BLaER1 (cell line): ENCODE data around the gene CD59.
"Not testable (repeated sequence)": the region's sequence is repeated elsewhere in the genome, so short reads cannot be mapped to it uniquely, and the experiment has no call there.

ENCODE experiments used
- H3K27ac ChIP-seq: shearing (Covaris generic); formaldehyde crosslinking; 2 replicates; pipeline ENCODE4 v1.8.1; 2022
- H3K27me3 ChIP-seq: shearing (Covaris generic); formaldehyde crosslinking; 2 replicates; pipeline ENCODE4 v1.8.1; 2022
- H3K36me3 ChIP-seq: shearing (Covaris generic); formaldehyde crosslinking; 2 replicates; pipeline ENCODE4 v1.8.1; 2022
- H3K4me1 ChIP-seq: shearing (Covaris generic); formaldehyde crosslinking; 2 replicates; pipeline ENCODE4 v1.8.1; 2022
- H3K4me2 ChIP-seq: shearing (Covaris generic); formaldehyde crosslinking; 2 replicates; pipeline ENCODE4 v1.8.1; 2022
- H3K4me3 ChIP-seq: shearing (Covaris generic); formaldehyde crosslinking; 2 replicates; pipeline ENCODE4 v1.8.1; 2022
- H3K9ac ChIP-seq: shearing (Covaris generic); formaldehyde crosslinking; 2 replicates; pipeline ENCODE4 v1.8.1; 2022
- H3K9me3 ChIP-seq: shearing (Covaris generic); formaldehyde crosslinking; 2 replicates; pipeline ENCODE4 v1.8.1; 2022
- H4K20me1 ChIP-seq: shearing (Covaris generic); formaldehyde crosslinking; 2 replicates; pipeline ENCODE4 v1.8.1; 2022
- Cebpa-rat ChIP-seq: shearing (Covaris generic); IDR thresholded peaks from 2 replicates; pipeline ENCODE4 v1.8.1; 2022

The CD59 gene

GRCh38 chr11:33718440-33718839, 17.8 kb downstream of the CD59 start:
- H3K4me3 ChIP-seq = no peak overlapping the region
- no peaks in the 10 kb centered on the region for H3K27me3 ChIP-seq
- peaks cover 9% of the 10 kb centered on the region for H3K4me1 ChIP-seq
- H3K4me2 ChIP-seq = no peak overlapping the region
- peaks cover 89% of the 10 kb centered on the region for H3K36me3 ChIP-seq
- no peaks in the 10 kb centered on the region for H3K9me3 ChIP-seq
- H4K20me1 ChIP-seq = peaks cover 63% of the 10 kb centered on the region
- TF ChIP-seq Cebpa-rat = no peak
- no peak overlapping the region for H3K27ac ChIP-seq
- no peak overlapping the region for H3K9ac ChIP-seq

GRCh38 chr11:33716243-33716642, 20.0 kb downstream of the CD59 start:
- no peaks in the 10 kb centered on the region for H3K4me1 ChIP-seq
- H3K4me3 ChIP-seq = no peak overlapping the region
- peaks cover 88% of the 10 kb centered on the region for H3K36me3 ChIP-seq
- H3K27me3 ChIP-seq = no peaks in the 10 kb centered on the region
- no peaks in the 10 kb centered on the region for H3K9me3 ChIP-seq
- no peak for TF ChIP-seq Cebpa-rat
- H3K4me2 ChIP-seq = no peak overlapping the region
- no peak overlapping the region for H3K9ac ChIP-seq
- peaks cover 49% of the 10 kb centered on the region for H4K20me1 ChIP-seq
- no peak overlapping the region for H3K27ac ChIP-seq

GRCh38 chr11:33713856-33714398, 22.3 kb downstream of the CD59 start:
- Histone ChIP-seq H4K20me1 (peaks cover 38% of the 10 kb centered on the region), H3K4me2 (no peak overlapping the region), H3K4me3 (no peak overlapping the region), H3K9ac (no peak overlapping the region), H3K4me1 (no peaks in the 10 kb centered on the region), H3K9me3 (no peaks in the 10 kb centered on the region), H3K27ac (no peak overlapping the region), H3K36me3 (peaks cover 84% of the 10 kb centered on the region), H3K27me3 (no peaks in the 10 kb centered on the region)
- TF ChIP-seq Cebpa-rat = no peak

- TF ChIP-seq Cebpa-rat = no peak
Measured at GRCh38 chr11:33713151-33713855, 22.9 kb downstream of the CD59 start.

GRCh38 chr11:33712436-33712835, 23.8 kb downstream of the CD59 start:
- H3K36me3 ChIP-seq = peaks cover 84% of the 10 kb centered on the region
- H3K9me3 ChIP-seq = no peaks in the 10 kb centered on the region
- TF ChIP-seq Cebpa-rat = no peak
- no peaks in the 10 kb centered on the region for H3K4me1 ChIP-seq
- peaks cover 24% of the 10 kb centered on the region for H4K20me1 ChIP-seq
- no peak overlapping the region for H3K9ac ChIP-seq
- no peaks in the 10 kb centered on the region for H3K27me3 ChIP-seq
- H3K4me2 ChIP-seq = no peak overlapping the region
- H3K27ac ChIP-seq = no peak overlapping the region
- H3K4me3 ChIP-seq = no peak overlapping the region

More at GRCh38 chr11:33713151-33713855, 22.9 kb downstream of the CD59 start:
- Histone ChIP-seq H3K9ac (no peak overlapping the region), H4K20me1 (peaks cover 33% of the 10 kb centered on the region), H3K27ac (no peak overlapping the region), H3K27me3 (no peaks in the 10 kb centered on the region), H3K4me3 (no peak overlapping the region), H3K36me3 (peaks cover 83% of the 10 kb centered on the region), H3K4me1 (no peaks in the 10 kb centered on the region), H3K9me3 (no peaks in the 10 kb centered on the region), H3K4me2 (no peak overlapping the region)

GRCh38 chr11:33709466-33709865, 26.8 kb downstream of the CD59 start:
- no peaks in the 10 kb centered on the region for H3K4me1 ChIP-seq
- H3K27me3 ChIP-seq = no peaks in the 10 kb centered on the region
- H3K4me2 ChIP-seq = no peak overlapping the region
- H3K4me3 ChIP-seq = no peak overlapping the region
- no peak overlapping the region for H3K9ac ChIP-seq
- H3K9me3 ChIP-seq = no peaks in the 10 kb centered on the region
- peaks cover 83% of the 10 kb centered on the region for H3K36me3 ChIP-seq
- 0 out of 2 replicates have a peak, but pooled peaks cover 13% of the 10 kb centered on the region for H4K20me1 ChIP-seq
- TF ChIP-seq Cebpa-rat = no peak
- no peak overlapping the region for H3K27ac ChIP-seq

GRCh38 chr11:33708985-33709384, 27.2 kb downstream of the CD59 start:
- H3K36me3 ChIP-seq = peaks cover 84% of the 10 kb centered on the region
- H3K27ac ChIP-seq = no peak overlapping the region
- no peak overlapping the region for H3K4me3 ChIP-seq
- H3K4me1 ChIP-seq = no peaks in the 10 kb centered on the region
- no peak overlapping the region for H3K4me2 ChIP-seq
- H3K27me3 ChIP-seq = no peaks in the 10 kb centered on the region
- H3K9ac ChIP-seq = no peak overlapping the region
- H3K9me3 ChIP-seq = no peaks in the 10 kb centered on the region
- TF ChIP-seq Cebpa-rat = no peak
- 0 out of 2 replicates have a peak, but pooled peaks cover 9% of the 10 kb centered on the region for H4K20me1 ChIP-seq

- not testable (repeated sequence) for H3K4me3 ChIP-seq, H3K27me3 ChIP-seq, H3K9me3 ChIP-seq, H3K4me1 ChIP-seq, H3K27ac ChIP-seq, H3K9ac ChIP-seq, H4K20me1 ChIP-seq, H3K4me2 ChIP-seq
- H3K36me3 ChIP-seq = peaks cover 73% of the 10 kb centered on the region
Measured at GRCh38 chr11:33707831-33708230, 28.4 kb downstream of the CD59 start.

- no peak for TF ChIP-seq Cebpa-rat
- H3K27me3 ChIP-seq = no peaks in the 10 kb centered on the region
- no peak overlapping the region for H3K9ac ChIP-seq
- H3K27ac ChIP-seq = no peak overlapping the region
- no peak overlapping the region for H3K4me3 ChIP-seq
- no peaks in the 10 kb centered on the region for H4K20me1 ChIP-seq
- peaks cover 67% of the 10 kb centered on the region for H3K36me3 ChIP-seq
- peaks cover 4% of the 10 kb centered on the region for H3K4me1 ChIP-seq
- no peak overlapping the region for H3K4me2 ChIP-seq
- no peaks in the 10 kb centered on the region for H3K9me3 ChIP-seq
Measured at GRCh38 chr11:33706966-33707365, 29.3 kb downstream of the CD59 start.

GRCh38 chr11:33706546-33706945, 29.7 kb downstream of the CD59 start:
- Histone ChIP-seq H3K4me3 (no peak overlapping the region), H4K20me1 (no peaks in the 10 kb centered on the region), H3K9ac (no peak overlapping the region), H3K4me2 (no peak overlapping the region), H3K4me1 (peaks cover 9% of the 10 kb centered on the region), H3K36me3 (peaks cover 65% of the 10 kb centered on the region), H3K27me3 (no peaks in the 10 kb centered on the region), H3K27ac (no peak overlapping the region), H3K9me3 (no peaks in the 10 kb centered on the region)
- no peak for TF ChIP-seq Cebpa-rat
